Measurements from ENCODE around the gene KCNIP1.

The KCNIP1 gene

GRCh38 chr5:170774831-170775230, 271.0 kb downstream of the KCNIP1 start:
- no peak for DNase-seq
- TF ChIP-seq GATA1 (IDR thresholded peaks at IDR 0.05; ENCODE audit: low read depth, low read length), result no peak
- no peak for TF ChIP-seq POLR2A (IDR thresholded peaks at IDR 0.05; ENCODE audit: low read length)

- DNase-seq, result no peak
- TF ChIP-seq GATA1 (IDR thresholded peaks at IDR 0.05; ENCODE audit: low read depth, low read length), result no peak
- TF ChIP-seq POLR2A (IDR thresholded peaks at IDR 0.05; ENCODE audit: low read length), result no peak
Measured at GRCh38 chr5:170781946-170782345, 278.1 kb downstream of the KCNIP1 start.

- no peak for DNase-seq
- no peak for TF ChIP-seq GATA1 (IDR thresholded peaks at IDR 0.05; ENCODE audit: low read depth, low read length)
- TF ChIP-seq POLR2A (IDR thresholded peaks at IDR 0.05; ENCODE audit: low read length), result no peak
Measured at GRCh38 chr5:170782438-170782837, 278.6 kb downstream of the KCNIP1 start.

- DNase-seq, result no peak
- TF ChIP-seq POLR2A (IDR thresholded peaks at IDR 0.05; ENCODE audit: low read length), result no peak
- no peak for TF ChIP-seq GATA1 (IDR thresholded peaks at IDR 0.05; ENCODE audit: low read depth, low read length)
Measured at GRCh38 chr5:170783498-170784247, 279.9 kb downstream of the KCNIP1 start, which contains the start of gene GABRP. Gene GABRP, plus strand, starts transcription at chr5:170783725. Its CDS starts 4,891 bp downstream, at chr5:170788616.

- no peak for DNase-seq
- TF ChIP-seq GATA1 (IDR thresholded peaks at IDR 0.05; ENCODE audit: low read depth, low read length) (no peak), POLR2A (IDR thresholded peaks at IDR 0.05; ENCODE audit: low read length) (no peak)
Measured at GRCh38 chr5:170785416-170785815, 281.6 kb downstream of the KCNIP1 start.

Data from erythroblast (primary cell).